ENCODE results near the gene OPCML. TPM values are rescaled to one million over a fixed set of nuclear protein-coding genes. Genes with fewer than 3 reads are reported as not detected.

OPCML gene
- total RNA-seq, 1 donor from 2014 or later = not detected

GRCh38 chr11:132610791-132611190 lies 921.5 kb downstream of the OPCML start:
- intact Hi-C loops (cut with micrococcal nuclease) = no loop called here
- no peaks in the 10 kb centered on the region for H3K36me3 Mint-ChIP-seq (ENCODE audit: low read depth)
- H3K4me3 Mint-ChIP-seq = no peak overlapping the region
- ChIA-PET CTCF (no interaction called here), POLR2A (no interaction called here)
- H3K4me1 Mint-ChIP-seq = no peaks in the 10 kb centered on the region
- ATAC-seq (ENCODE audit: low read depth) (no peak), DNase-seq (no peak)
- H3K27ac Mint-ChIP-seq = no peak overlapping the region
- TF ChIP-seq CTCF (IDR thresholded peaks at IDR 0.05) = no peak
- H3K27me3 Mint-ChIP-seq = no peaks in the 10 kb centered on the region
- peaks cover 6% of the 10 kb centered on the region for H3K9me3 Mint-ChIP-seq

- no peak overlapping the region for H3K4me3 Mint-ChIP-seq
- no peaks in the 10 kb centered on the region for H3K27me3 Mint-ChIP-seq
- no peaks in the 10 kb centered on the region for H3K36me3 Mint-ChIP-seq (ENCODE audit: low read depth)
- intact Hi-C loops (cut with micrococcal nuclease) = no loop called here
- POLR2A ChIA-PET = no interaction called here
- TF ChIP-seq CTCF (IDR thresholded peaks at IDR 0.05) = no peak
- H3K9me3 Mint-ChIP-seq = peaks cover 6% of the 10 kb centered on the region
- ATAC-seq (ENCODE audit: low read depth) (no peak), DNase-seq (no peak)
- CTCF ChIA-PET = no interaction called here
- no peak overlapping the region for H3K27ac Mint-ChIP-seq
- no peaks in the 10 kb centered on the region for H3K4me1 Mint-ChIP-seq
These were observed 922.1 kb downstream of the OPCML start for GRCh38 chr11:132610216-132610615.

GRCh38 chr11:132607575-132607974 lies 924.7 kb downstream of the OPCML start:
- Mint-ChIP-seq H3K27ac (no peak overlapping the region), H3K9me3 (peaks cover 4% of the 10 kb centered on the region)

GRCh38 chr11:132605825-132606570 lies 926.3 kb downstream of the OPCML start:
- DNase-seq (no peak), ATAC-seq (ENCODE audit: low read depth) (no peak)
- intact Hi-C loops (cut with micrococcal nuclease) = no loop called here
- Mint-ChIP-seq H3K36me3 (ENCODE audit: low read depth) (no peaks in the 10 kb centered on the region), H3K27me3 (no peaks in the 10 kb centered on the region), H3K27ac (no peak overlapping the region), H3K4me3 (no peak overlapping the region), H3K4me1 (no peaks in the 10 kb centered on the region), H3K9me3 (peaks cover 5% of the 10 kb centered on the region)
- TF ChIP-seq CTCF (IDR thresholded peaks at IDR 0.05) = no peak
- ChIA-PET POLR2A (no interaction called here), CTCF (no interaction called here)

More at GRCh38 chr11:132607575-132607974, 924.7 kb downstream of the OPCML start:
- H3K27me3 Mint-ChIP-seq = no peaks in the 10 kb centered on the region
- intact Hi-C loops (cut with micrococcal nuclease) = no loop called here
- H3K4me1 Mint-ChIP-seq = no peaks in the 10 kb centered on the region
- H3K4me3 Mint-ChIP-seq = no peak overlapping the region
- no peak for DNase-seq
- CTCF ChIA-PET = no interaction called here
- POLR2A ChIA-PET = no interaction called here
- no peak for TF ChIP-seq CTCF (IDR thresholded peaks at IDR 0.05)
- H3K36me3 Mint-ChIP-seq (ENCODE audit: low read depth) = no peaks in the 10 kb centered on the region
- no peak for ATAC-seq (ENCODE audit: low read depth)

- peaks cover 2% of the 10 kb centered on the region for H3K9me3 Mint-ChIP-seq
- CTCF ChIA-PET = no interaction called here
- H3K27ac Mint-ChIP-seq = no peak overlapping the region
- TF ChIP-seq CTCF (IDR thresholded peaks at IDR 0.05) = no peak
- DNase-seq = no peak
- no peak overlapping the region for H3K4me3 Mint-ChIP-seq
- no peaks in the 10 kb centered on the region for H3K4me1 Mint-ChIP-seq
- H3K36me3 Mint-ChIP-seq (ENCODE audit: low read depth) = no peaks in the 10 kb centered on the region
- H3K27me3 Mint-ChIP-seq = no peaks in the 10 kb centered on the region
- intact Hi-C loops (cut with micrococcal nuclease) = no loop called here
- POLR2A ChIA-PET = no interaction called here
- ATAC-seq (ENCODE audit: low read depth) = no peak
These were observed 927.9 kb downstream of the OPCML start for GRCh38 chr11:132604431-132604830.

Data from activated B cell treated with CpG ODN at 0.5 μM for 24 hours (primary cell).